Keratinocyte (primary cell): ENCODE data around the gene RASA1. TPM values are rescaled to one million over a fixed set of nuclear protein-coding genes. Genes with fewer than 3 reads are reported as not detected.

Experiments used
- DNase-seq: peaks from one replicate; pipeline ENCODE4 v3.0.0-alpha.2; 2011; ENCODE audit warnings: low read depth, missing footprints, low spot score
- FAIRE-seq: peaks from 2 replicates; lab custom pipeline; 2011; peaks lifted over from hg19 to GRCh38; lab: Jason Lieb, UNC
- H2AFZ ChIP-seq: 2 replicates; pipeline ENCODE4 v1.6.0; 2012; ENCODE audit warnings: low read length, control low read depth, inconsistent platforms; ENCODE audit not compliant: control insufficient read depth
- H3K27ac ChIP-seq: 2 replicates; pipeline ENCODE4 v1.5.1; 2011; ENCODE audit warnings: low read length; ENCODE audit not compliant: control insufficient read depth, insufficient read depth
- H3K27me3 ChIP-seq: 3 replicates; pipeline ENCODE4 v1.6.0; 2011; ENCODE audit warnings: low read length; ENCODE audit not compliant: control insufficient read depth, insufficient read depth; ENCODE audit errors: extremely low read depth
- H3K36me3 ChIP-seq, 2 experiments: 2 replicates in 1 of 2; 3 replicates in 1 of 2; pipeline ENCODE4 v1.5.1; 2011; ENCODE audit warnings: low read length in 2 of 2, mild to moderate bottlenecking in 1 of 2; ENCODE audit not compliant: control insufficient read depth in 2 of 2, insufficient read depth in 2 of 2; ENCODE audit errors: extremely low read depth in 1 of 2
- H3K4me1 ChIP-seq: 3 replicates; pipeline ENCODE4 v1.5.1; 2011; ENCODE audit warnings: low read length; ENCODE audit not compliant: control insufficient read depth, insufficient read depth; ENCODE audit errors: extremely low read depth
- H3K4me2 ChIP-seq: 3 replicates; pipeline ENCODE4 v1.6.0; 2011; ENCODE audit warnings: low read depth, low read length; ENCODE audit not compliant: control insufficient read depth, insufficient read depth; ENCODE audit errors: extremely low read depth
- H3K4me3 ChIP-seq, 3 experiments: fragments of 200-600 bp in 1 of 3; sonication (generic) in 1 of 3; 2 replicates in 2 of 3; 3 replicates in 1 of 3; pipeline ENCODE4 v1.5.1; 2011 to 2016; ENCODE audit warnings: low read length in 3 of 3, mild to moderate bottlenecking in 3 of 3, control low read depth in 2 of 3, inconsistent platforms in 1 of 3, low read depth in 1 of 3, mixed read lengths in 1 of 3, mixed run types in 1 of 3, moderate library complexity in 1 of 3; ENCODE audit not compliant: control insufficient read depth in 2 of 3, insufficient read depth in 2 of 3; ENCODE audit errors: extremely low read depth in 1 of 3
- H3K79me2 ChIP-seq: 2 replicates; pipeline ENCODE4 v1.6.0; 2012; ENCODE audit warnings: low read length; ENCODE audit not compliant: control insufficient read depth, insufficient read depth
- H3K9ac ChIP-seq: 3 replicates; pipeline ENCODE4 v1.6.0; 2011; ENCODE audit warnings: low read length; ENCODE audit not compliant: control insufficient read depth, insufficient read depth; ENCODE audit errors: extremely low read depth
- H3K9me1 ChIP-seq: 3 replicates; pipeline ENCODE4 v1.6.0; 2011; ENCODE audit warnings: low read length; ENCODE audit not compliant: control insufficient read depth, insufficient read depth; ENCODE audit errors: extremely low read depth
- H3K9me3 ChIP-seq: 2 replicates; pipeline ENCODE4 v1.5.1; 2012; ENCODE audit warnings: low read depth, low read length; ENCODE audit not compliant: control insufficient read depth
- H4K20me1 ChIP-seq: 3 replicates; pipeline ENCODE4 v1.6.0; 2011; ENCODE audit warnings: low read length; ENCODE audit not compliant: control insufficient read depth, insufficient read depth; ENCODE audit errors: extremely low read depth
- CTCF ChIP-seq, 3 experiments: IDR thresholded peaks in 1 of 3; conservative IDR thresholded peaks in 1 of 3; optimal IDR thresholded peaks in 1 of 3; 2 replicates in 2 of 3; 3 replicates in 1 of 3; pipeline versions ENCODE3 to v1.5.1; 2011; ENCODE audit warnings: low read length in 3 of 3, mild to moderate bottlenecking in 3 of 3, moderate library complexity in 2 of 3, control low read depth in 1 of 3, inconsistent platforms in 1 of 3; ENCODE audit not compliant: insufficient read depth in 2 of 3; ENCODE audit errors: extremely low read depth in 1 of 3
- EZH2 ChIP-seq: IDR thresholded peaks from one replicate; pipeline ENCODE4 v1.6.1; 2012; ENCODE audit warnings: inconsistent platforms, mild to moderate bottlenecking, low read length, moderate library complexity
- dilution Hi-C: fragments of 300-500 bp; cut with MboI; formaldehyde crosslinking; loops from one replicate; pipeline ENCODE4 v1.7.0; 2020; ENCODE audit warnings: low sequenced_read_pairs; ENCODE audit not compliant: extremely low pct_ligation_motif_present
- polyA plus RNA-seq, 5 experiments: library from polyadenylated mRNA; depleted of rRNA in 3 of 5; stranded (reverse) in 3 of 5; stranded (forward) in 1 of 5; unstranded in 1 of 5; fragments of >200 nt; gene quantifications; 1 replicate in 1 of 5; 2 replicates in 3 of 5; 3 replicates in 1 of 5; pipeline versions ENCODE4 v1.2.1 to v1.2.3, GENCODE V29; 2011 to 2012; ENCODE audit warnings: missing spikeins in 2 of 5, low read depth in 1 of 5, low replicate concordance in 1 of 5

RASA1 gene
- polyA plus RNA-seq, 1 donor (not counting 4 experiments of a cell fraction or from before 2014, with no cell fraction given), result 57.9 TPM

- Histone ChIP-seq H3K27ac (no peak overlapping the region), H4K20me1 (no peaks in the 10 kb centered on the region), H3K4me2 (no peak overlapping the region), H3K36me3 (no peaks in the 10 kb centered on the region), H3K9me1 (no peaks in the 10 kb centered on the region), H3K9me3 (no peaks in the 10 kb centered on the region), H2AFZ (no peak overlapping the region), H3K4me3 (no peak overlapping the region), H3K27me3 (no peaks in the 10 kb centered on the region), H3K79me2 (no peaks in the 10 kb centered on the region), H3K9ac (no peak overlapping the region), H3K4me1 (peaks cover 17% of the 10 kb centered on the region)
- no peak for TF ChIP-seq CTCF (optimal IDR thresholded peaks at IDR 0.05 in 1 of 3, IDR thresholded peaks at IDR 0.05 in 1 of 3, conservative IDR thresholded peaks at IDR 0.05 in 1 of 3; ENCODE audit: extremely low read depth in 1 of 3, insufficient read depth in 2 of 3, low read length in 3 of 3)
- TF ChIP-seq EZH2, result no peak
- no peak for DNase-seq
- dilution Hi-C loops, result no loop called here
- FAIRE-seq, result peak; percentile 39
Observed at GRCh38 chr5:87231037-87231808, 36.5 kb upstream of the RASA1 start.

GRCh38 chr5:87233143-87233542 is 34.5 kb upstream of the RASA1 start:
- Histone ChIP-seq H3K27me3 (no peaks in the 10 kb centered on the region), H3K27ac (no peak overlapping the region), H2AFZ (no peak overlapping the region), H4K20me1 (no peaks in the 10 kb centered on the region), H3K4me1 (peaks cover 15% of the 10 kb centered on the region), H3K9me3 (no peaks in the 10 kb centered on the region), H3K4me3 (no peak overlapping the region), H3K9ac (no peak overlapping the region), H3K9me1 (no peaks in the 10 kb centered on the region), H3K36me3 (no peaks in the 10 kb centered on the region), H3K79me2 (no peaks in the 10 kb centered on the region), H3K4me2 (no peak overlapping the region)
- DNase-seq (no peak), FAIRE-seq (no peak)
- TF ChIP-seq CTCF (optimal IDR thresholded peaks at IDR 0.05 in 1 of 3, IDR thresholded peaks at IDR 0.05 in 1 of 3, conservative IDR thresholded peaks at IDR 0.05 in 1 of 3; ENCODE audit: extremely low read depth in 1 of 3, insufficient read depth in 2 of 3, low read length in 3 of 3), result no peak
- TF ChIP-seq EZH2, result no peak
- dilution Hi-C loops, result no loop called here
